Measurements from ENCODE around the gene SELENON.
"Not testable (repeated sequence)": the region's sequence is repeated elsewhere in the genome, so short reads cannot be mapped to it uniquely, and the experiment has no call there.

SELENON gene

GRCh38 chr1:25831569-25832196, 31.7 kb downstream of the SELENON start:
- DNase-seq (ENCODE audit: low read depth in 2 of 2) = no peak

- no peak for DNase-seq (ENCODE audit: low read depth in 2 of 2)
Measured at GRCh38 chr1:25832336-25833037, 32.5 kb downstream of the SELENON start.

GRCh38 chr1:25833158-25833557, 33.2 kb downstream of the SELENON start:
- no peak for DNase-seq (ENCODE audit: low read depth in 2 of 2)

GRCh38 chr1:25834894-25835293, 34.9 kb downstream of the SELENON start:
- no peak for DNase-seq (ENCODE audit: low read depth in 2 of 2)

- no peak for DNase-seq (ENCODE audit: low read depth in 2 of 2)
Measured at GRCh38 chr1:25836695-25837094, 36.7 kb downstream of the SELENON start.

GRCh38 chr1:25837262-25837875, 37.4 kb downstream of the SELENON start:
- no peak for DNase-seq (ENCODE audit: low read depth in 2 of 2)

- DNase-seq (ENCODE audit: low read depth in 2 of 2) = not testable (repeated sequence)
Measured at GRCh38 chr1:25839808-25840207, 39.8 kb downstream of the SELENON start.

- no peak for DNase-seq (ENCODE audit: low read depth in 2 of 2)
Measured at GRCh38 chr1:25843483-25843882, 43.5 kb downstream of the SELENON start.

- no peak for DNase-seq (ENCODE audit: low read depth in 2 of 2)
Measured at GRCh38 chr1:25844536-25845337, 44.7 kb downstream of the SELENON start.

- no peak for DNase-seq (ENCODE audit: low read depth in 2 of 2)
Measured at GRCh38 chr1:25845664-25846063, 45.7 kb downstream of the SELENON start.

GRCh38 chr1:25847929-25848328, 47.9 kb downstream of the SELENON start:
- no peak for DNase-seq (ENCODE audit: low read depth in 2 of 2)

- DNase-seq (ENCODE audit: low read depth in 2 of 2) = no peak
Measured at GRCh38 chr1:25848531-25848930, 48.5 kb downstream of the SELENON start.

- DNase-seq (ENCODE audit: low read depth in 2 of 2) = no peak
Measured at GRCh38 chr1:25854554-25854953, 54.6 kb downstream of the SELENON start.

- no peak for DNase-seq (ENCODE audit: low read depth in 2 of 2)
Measured at GRCh38 chr1:25856856-25857255, 56.9 kb downstream of the SELENON start.

- DNase-seq (ENCODE audit: low read depth in 2 of 2) = no peak
Measured at GRCh38 chr1:25858494-25858893, 58.5 kb downstream of the SELENON start.

GRCh38 chr1:25858906-25859789, 59.2 kb downstream of the SELENON start, which contains the start of gene AUNIP:
Gene AUNIP, minus strand, starts transcription at chr1:25859457. Its CDS starts 100 bp downstream, at chr1:25859357.
- peak; percentile 66 to 77 for DNase-seq (ENCODE audit: low read depth in 2 of 2)

GRCh38 chr1:25861316-25862286, 61.6 kb downstream of the SELENON start:
- no peak for DNase-seq (ENCODE audit: low read depth in 2 of 2)

- DNase-seq (ENCODE audit: low read depth in 2 of 2) = no peak
Measured at GRCh38 chr1:25862785-25863485, 62.9 kb downstream of the SELENON start.

All from fibroblast of skin of left quadriceps (primary cell).